Measurements from ENCODE around the gene ARID4B. TPM values are rescaled to one million over a fixed set of nuclear protein-coding genes. Genes with fewer than 3 reads are reported as not detected.
A peak's percentile ranks its signal among the peaks of the same experiment; 100 is the strongest.

Gene ARID4B
- total RNA-seq, 1 experiment from 2014 or later, result 34.0 TPM

- Mint-ChIP-seq H3K4me1 (peaks cover 21% of the 10 kb centered on the region in 2 experiments), H3K27ac (peak overlapping the region; percentile 39 to 82 (median 63); a peak in 6 of 7 replicates), H3K4me3 (no peak overlapping the region), H3K27me3 (ENCODE audit: low read depth) (no peaks in the 10 kb centered on the region), H3K9me3 (no peaks in the 10 kb centered on the region), H3K36me3 (ENCODE audit: insufficient read depth in 1 of 3, low read depth in 3 of 3) (peaks cover 12 to 27% (median 21%) of the 10 kb centered on the region in 3 experiments; a peak in 6 of 7 replicates)
- Histone ChIP-seq H3K9me3 (ENCODE audit: control insufficient read depth, low read depth, low read length) (no peaks in the 10 kb centered on the region), H3T11ph (ENCODE audit: low read length) (no peak overlapping the region), H4K20me1 (ENCODE audit: control insufficient read depth, insufficient read depth, insufficient read length) (no peaks in the 10 kb centered on the region), H3K4me2 (ENCODE audit: insufficient read depth, insufficient read length, low read length) (no peak overlapping the region), H3K23me2 (ENCODE audit: insufficient read length, low read depth, low read length, poor library complexity, severe bottlenecking) (no peaks in the 10 kb centered on the region), H2BK5ac (ENCODE audit: insufficient read length, low read length) (no peak overlapping the region), H3K79me1 (ENCODE audit: insufficient read depth, low read depth, low read length, poor library complexity, severe bottlenecking) (no peaks in the 10 kb centered on the region), H4K5ac (ENCODE audit: insufficient read length, low read depth, low read length) (no peak overlapping the region), H3K9ac (ENCODE audit: extremely low read depth, insufficient read length, low read length) (no peak overlapping the region), H3K27ac (ENCODE audit: insufficient read length, low read depth, low read length) (no peak overlapping the region), H3K4ac (ENCODE audit: low read depth, low read length) (no peak overlapping the region), H2BK12ac (ENCODE audit: insufficient read length, low read depth, low read length) (no peak overlapping the region), H2AFZ (ENCODE audit: low read length) (no peak overlapping the region), H3K27me3 (ENCODE audit: insufficient read depth, low read length) (no peaks in the 10 kb centered on the region), H4K91ac (ENCODE audit: insufficient read length, low read depth, low read length) (no peak overlapping the region), H2BK20ac (ENCODE audit: low read depth, low read length, poor library complexity, severe bottlenecking) (no peak overlapping the region), H3K79me2 (ENCODE audit: insufficient read depth, low read length) (no peaks in the 10 kb centered on the region), H4K8ac (replicated peaks; ENCODE audit: insufficient read length, low read depth, low read length) (no peak overlapping the region), H3K4me1 (ENCODE audit: insufficient read depth, low read length) (no peaks in the 10 kb centered on the region), H3K56ac (ENCODE audit: insufficient read length, low read depth, low read length) (no peak overlapping the region), H2BK120ac (ENCODE audit: low read depth, low read length, poor library complexity, severe bottlenecking) (no peak overlapping the region), H3K23ac (ENCODE audit: insufficient read length, low read depth, low read length) (no peak overlapping the region), H2BK15ac (ENCODE audit: low read depth, low read length) (no peak overlapping the region), H3K14ac (ENCODE audit: insufficient read depth, low read length) (no peak overlapping the region), H3K18ac (ENCODE audit: insufficient read length, low read depth, low read length) (no peak overlapping the region), H2AK5ac (ENCODE audit: insufficient read length, low read length) (no peak overlapping the region)
- TF ChIP-seq CTCF (conservative IDR thresholded peaks at IDR 0.05), result peak; percentile 64
- DNase-seq, result peak; percentile 65
- no CpG with 5 or more reads among the region's 6 CpGs for WGBS (ENCODE audit: extremely low coverage, insufficient read length, low lambda C conversion rate)
Measured at GRCh38 chr1:235199441-235199840, 128.5 kb downstream of the ARID4B start.

All from H9 (cell line).